ENCODE data around the gene UGT2A1. TPM values are rescaled to one million over a fixed set of nuclear protein-coding genes. Genes with fewer than 3 reads are reported as not detected.

UGT2A1 gene
- total RNA-seq, 4 donors from 2014 or later: not detected

GRCh38 chr4:69576251-69576877, 76.7 kb downstream of the UGT2A1 start:
- DNase-seq: no peak
- intact Hi-C loops (cut with DNase I; ENCODE audit: low total_unique reads): no loop called here
- no peaks in the 10 kb centered on the region for H3K36me3 ChIP-seq
- H3K27me3 ChIP-seq: no peaks in the 10 kb centered on the region
- H3K4me3 ChIP-seq: no peak overlapping the region
- no peak overlapping the region for H3K27ac ChIP-seq
- TF ChIP-seq CTCF (IDR thresholded peaks at IDR 0.05) (no peak), POLR2A (IDR thresholded peaks at IDR 0.05) (no peak)
- H3K9me3 ChIP-seq: no peaks in the 10 kb centered on the region
- H3K4me1 ChIP-seq: no peaks in the 10 kb centered on the region

- H3K36me3 ChIP-seq: no peaks in the 10 kb centered on the region
- H3K27ac ChIP-seq: no peak overlapping the region
- no peak for DNase-seq
- H3K9me3 ChIP-seq: no peaks in the 10 kb centered on the region
- intact Hi-C loops (cut with DNase I; ENCODE audit: low total_unique reads): no loop called here
- TF ChIP-seq POLR2A (IDR thresholded peaks at IDR 0.05) (no peak), CTCF (IDR thresholded peaks at IDR 0.05) (no peak)
- H3K27me3 ChIP-seq: no peaks in the 10 kb centered on the region
- H3K4me1 ChIP-seq: no peaks in the 10 kb centered on the region
- no peak overlapping the region for H3K4me3 ChIP-seq
Observed at GRCh38 chr4:69568787-69569186, 84.3 kb downstream of the UGT2A1 start.

GRCh38 chr4:69563424-69563823, 89.6 kb downstream of the UGT2A1 start:
- Histone ChIP-seq H3K4me1 (no peaks in the 10 kb centered on the region), H3K27me3 (no peaks in the 10 kb centered on the region), H3K9me3 (no peaks in the 10 kb centered on the region), H3K36me3 (no peaks in the 10 kb centered on the region), H3K4me3 (no peak overlapping the region), H3K27ac (no peak overlapping the region)
- TF ChIP-seq CTCF (IDR thresholded peaks at IDR 0.05): no peak
- TF ChIP-seq POLR2A (IDR thresholded peaks at IDR 0.05): no peak
- intact Hi-C loops (cut with DNase I; ENCODE audit: low total_unique reads): no loop called here
- no peak for DNase-seq

GRCh38 chr4:69549651-69550050, 103.4 kb downstream of the UGT2A1 start:
- Histone ChIP-seq H3K4me3 (no peak overlapping the region), H3K9me3 (no peaks in the 10 kb centered on the region), H3K27ac (no peak overlapping the region), H3K27me3 (no peaks in the 10 kb centered on the region), H3K36me3 (no peaks in the 10 kb centered on the region), H3K4me1 (no peaks in the 10 kb centered on the region)
- intact Hi-C loops (cut with DNase I; ENCODE audit: low total_unique reads): no loop called here
- DNase-seq: no peak
- TF ChIP-seq POLR2A (IDR thresholded peaks at IDR 0.05) (no peak), CTCF (IDR thresholded peaks at IDR 0.05) (no peak)

GRCh38 chr4:69546134-69546765, 106.8 kb downstream of the UGT2A1 start:
- Histone ChIP-seq H3K4me1 (no peaks in the 10 kb centered on the region), H3K27ac (no peak overlapping the region), H3K9me3 (no peaks in the 10 kb centered on the region), H3K27me3 (no peaks in the 10 kb centered on the region), H3K36me3 (no peaks in the 10 kb centered on the region), H3K4me3 (no peak overlapping the region)
- TF ChIP-seq POLR2A (IDR thresholded peaks at IDR 0.05) (no peak), CTCF (IDR thresholded peaks at IDR 0.05) (no peak)
- DNase-seq: no peak
- intact Hi-C loops (cut with DNase I; ENCODE audit: low total_unique reads): no loop called here

Small RNA genes lying within 50 kb of the gene (small RNA-seq; reads per million reads assigned to genes)
- not detected for gene UGT2A2

Other genes with a start within 250 kb of the UGT2A1 start
- not detected for gene UGT2B4, start 157.3 kb downstream of the UGT2A1 start, total RNA-seq
- gene UGT2A2, start 13.6 kb downstream of the UGT2A1 start, total RNA-seq: under 1 TPM in 1 of 4 donors, not detected in 3; 0.21 TPM
- 1 to 10 TPM in 3 of 4 donors, under 1 TPM in 1; 0.51 to 2.4 (median 2.2) TPM for gene SULT1B1, start 107.4 kb upstream of the UGT2A1 start, total RNA-seq
- 100 to 1,000 TPM in 1 of 4 donors, not detected in 3; 539 TPM for gene SULT1E1, start 206.9 kb upstream of the UGT2A1 start, total RNA-seq